Measurements from ENCODE around the gene SRP68.

DNA sequence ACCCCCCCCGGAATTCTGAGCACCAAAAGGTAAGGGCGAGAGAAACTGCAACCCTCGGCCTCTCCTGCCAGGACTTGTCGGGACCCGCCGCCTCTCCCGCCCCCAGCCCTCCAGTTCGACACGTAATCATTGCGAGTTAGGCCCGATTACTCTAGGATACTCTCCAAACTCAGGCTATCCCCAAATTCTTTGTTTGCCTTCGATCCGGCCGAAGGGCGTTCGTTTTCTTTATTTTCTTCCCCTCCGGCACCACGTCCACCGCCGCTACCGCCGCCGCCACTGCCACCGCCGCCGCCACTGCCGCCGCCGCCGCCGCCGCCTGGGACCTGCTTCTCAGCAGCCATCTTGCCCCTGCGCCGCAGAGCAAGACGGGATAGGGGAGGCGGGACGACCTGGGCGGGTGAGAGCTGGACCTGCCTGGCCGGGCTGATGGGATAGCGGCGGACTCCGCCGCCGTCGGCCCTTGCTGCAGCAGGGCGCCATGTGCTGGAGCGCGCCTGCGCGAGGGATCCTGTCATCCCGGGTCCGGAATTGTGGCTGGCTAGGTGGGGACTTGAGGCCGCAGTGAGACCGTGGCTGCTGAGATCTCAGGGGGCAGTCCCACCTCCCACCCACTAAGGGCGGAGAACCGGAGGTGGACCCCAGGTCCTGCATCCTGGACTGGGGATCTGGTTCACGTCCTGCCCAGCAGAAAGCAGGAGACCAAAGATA lies at the start of gene SRP68:
- TF ChIP-seq KDM1A (IDR thresholded peaks at IDR 0.05), result no peak
- TF ChIP-seq, protein P1, sequence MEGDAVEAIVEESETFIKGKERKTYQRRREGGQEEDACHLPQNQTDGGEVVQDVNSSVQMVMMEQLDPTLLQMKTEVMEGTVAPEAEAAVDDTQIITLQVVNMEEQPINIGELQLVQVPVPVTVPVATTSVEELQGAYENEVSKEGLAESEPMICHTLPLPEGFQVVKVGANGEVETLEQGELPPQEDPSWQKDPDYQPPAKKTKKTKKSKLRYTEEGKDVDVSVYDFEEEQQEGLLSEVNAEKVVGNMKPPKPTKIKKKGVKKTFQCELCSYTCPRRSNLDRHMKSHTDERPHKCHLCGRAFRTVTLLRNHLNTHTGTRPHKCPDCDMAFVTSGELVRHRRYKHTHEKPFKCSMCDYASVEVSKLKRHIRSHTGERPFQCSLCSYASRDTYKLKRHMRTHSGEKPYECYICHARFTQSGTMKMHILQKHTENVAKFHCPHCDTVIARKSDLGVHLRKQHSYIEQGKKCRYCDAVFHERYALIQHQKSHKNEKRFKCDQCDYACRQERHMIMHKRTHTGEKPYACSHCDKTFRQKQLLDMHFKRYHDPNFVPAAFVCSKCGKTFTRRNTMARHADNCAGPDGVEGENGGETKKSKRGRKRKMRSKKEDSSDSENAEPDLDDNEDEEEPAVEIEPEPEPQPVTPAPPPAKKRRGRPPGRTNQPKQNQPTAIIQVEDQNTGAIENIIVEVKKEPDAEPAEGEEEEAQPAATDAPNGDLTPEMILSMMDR (IDR thresholded peaks at IDR 0.05 in 2 of 3, conservative IDR thresholded peaks at IDR 0.05 in 1 of 3; ENCODE audit: insufficient read depth in 2 of 3, low read depth in 1 of 3, low read length in 3 of 3), result no peak
